Measurements from ENCODE around the gene ATXN7L1.
A peak's percentile ranks its signal among the peaks of the same experiment; 100 is the strongest.

ATXN7L1 gene, protein sequence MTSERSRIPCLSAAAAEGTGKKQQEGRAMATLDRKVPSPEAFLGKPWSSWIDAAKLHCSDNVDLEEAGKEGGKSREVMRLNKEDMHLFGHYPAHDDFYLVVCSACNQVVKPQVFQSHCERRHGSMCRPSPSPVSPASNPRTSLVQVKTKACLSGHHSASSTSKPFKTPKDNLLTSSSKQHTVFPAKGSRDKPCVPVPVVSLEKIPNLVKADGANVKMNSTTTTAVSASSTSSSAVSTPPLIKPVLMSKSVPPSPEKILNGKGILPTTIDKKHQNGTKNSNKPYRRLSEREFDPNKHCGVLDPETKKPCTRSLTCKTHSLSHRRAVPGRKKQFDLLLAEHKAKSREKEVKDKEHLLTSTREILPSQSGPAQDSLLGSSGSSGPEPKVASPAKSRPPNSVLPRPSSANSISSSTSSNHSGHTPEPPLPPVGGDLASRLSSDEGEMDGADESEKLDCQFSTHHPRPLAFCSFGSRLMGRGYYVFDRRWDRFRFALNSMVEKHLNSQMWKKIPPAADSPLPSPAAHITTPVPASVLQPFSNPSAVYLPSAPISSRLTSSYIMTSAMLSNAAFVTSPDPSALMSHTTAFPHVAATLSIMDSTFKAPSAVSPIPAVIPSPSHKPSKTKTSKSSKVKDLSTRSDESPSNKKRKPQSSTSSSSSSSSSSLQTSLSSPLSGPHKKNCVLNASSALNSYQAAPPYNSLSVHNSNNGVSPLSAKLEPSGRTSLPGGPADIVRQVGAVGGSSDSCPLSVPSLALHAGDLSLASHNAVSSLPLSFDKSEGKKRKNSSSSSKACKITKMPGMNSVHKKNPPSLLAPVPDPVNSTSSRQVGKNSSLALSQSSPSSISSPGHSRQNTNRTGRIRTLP

GRCh38 chr7:105876091-105876963 lies at the start of gene ATXN7L1:
ATXN7L1 (minus strand) TSS chr7:105876599; CDS start chr7:105876558, 41 bp downstream.
- DNase-seq (ENCODE audit: low read depth in 2 of 2): peak; percentile 85 to 86

DNA sequence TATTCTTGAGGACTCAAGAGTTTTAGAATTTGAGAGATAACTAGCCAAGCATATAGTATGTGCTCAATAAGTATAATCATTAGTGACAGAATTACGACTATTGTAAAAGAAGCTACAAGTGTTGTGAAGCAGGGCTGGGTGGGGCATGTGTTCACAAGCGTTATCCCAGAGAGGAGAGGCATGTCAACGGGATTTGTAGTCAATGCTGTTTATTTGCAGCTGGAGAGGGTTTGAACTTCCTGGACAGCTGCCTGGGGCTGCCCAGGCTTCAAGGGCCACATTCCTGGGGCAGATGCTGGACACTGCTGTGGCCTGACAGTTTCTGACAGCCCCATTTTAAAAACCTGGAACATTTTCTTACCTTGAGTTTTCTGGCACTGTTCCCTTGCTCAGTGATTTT lies 49.7 kb upstream of the ATXN7L1 start:
- no peak for DNase-seq (ENCODE audit: low read depth in 2 of 2)

DNA sequence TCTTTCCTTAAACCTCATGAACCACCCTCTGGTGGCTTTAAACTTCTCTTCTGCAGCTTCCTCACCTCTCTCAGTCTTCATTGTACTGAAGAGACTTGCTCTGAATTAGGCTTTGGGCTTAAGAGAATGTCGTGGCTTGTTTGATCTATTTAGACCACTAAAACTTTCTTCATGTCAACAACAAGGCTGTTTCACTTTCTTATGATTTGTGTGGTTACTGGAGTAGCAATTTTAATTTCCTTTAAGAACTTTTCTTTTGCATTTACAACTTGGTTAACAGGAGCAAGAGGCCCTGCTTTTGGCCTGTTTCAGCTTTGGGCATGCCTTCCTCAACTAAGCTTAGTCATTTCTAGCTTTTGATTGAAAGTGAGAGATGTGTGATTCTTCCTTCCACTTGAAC lies 48.5 kb upstream of the ATXN7L1 start:
- peak in 1 of 2 donors; percentile 14 for DNase-seq (ENCODE audit: low read depth in 2 of 2)

DNA sequence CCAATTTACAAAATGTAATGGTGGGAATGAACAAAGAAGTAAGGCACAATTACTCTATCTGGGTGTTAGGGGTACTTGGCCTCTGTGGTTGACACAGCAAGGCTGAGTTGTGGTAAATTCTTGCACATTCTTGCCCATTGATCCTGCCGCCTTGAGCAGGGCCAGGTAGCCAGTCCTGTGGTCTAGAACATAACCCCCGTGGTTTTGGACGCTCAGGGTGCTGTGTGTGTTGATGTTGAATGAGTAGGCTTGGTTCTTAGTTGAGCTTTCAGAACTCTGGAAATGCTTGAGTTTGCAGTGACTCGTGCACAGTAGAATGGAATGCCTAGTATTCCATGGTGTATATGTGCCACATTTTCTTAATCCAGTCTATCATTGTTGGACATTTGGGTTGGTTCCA lies 44.4 kb upstream of the ATXN7L1 start:
- no peak for DNase-seq (ENCODE audit: low read depth in 2 of 2)

DNA sequence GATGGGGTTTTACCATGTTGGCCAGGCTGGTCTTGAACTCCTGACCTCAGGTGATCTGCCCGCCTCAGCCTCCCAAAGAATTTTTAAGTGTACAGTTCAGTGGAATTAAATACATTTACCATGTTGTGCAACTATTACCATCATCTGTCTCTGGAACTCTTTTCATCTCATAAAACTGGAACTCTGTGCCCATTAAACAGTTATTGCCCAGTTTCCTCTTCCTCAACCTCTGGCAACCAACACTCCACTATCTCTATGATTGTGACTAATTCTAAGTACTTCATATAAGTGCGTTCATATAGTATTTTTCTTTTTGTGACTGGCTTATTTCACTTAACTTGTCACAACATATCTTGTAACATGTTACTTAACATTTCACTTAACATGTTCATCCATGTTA lies 41.3 kb upstream of the ATXN7L1 start:
- DNase-seq (ENCODE audit: low read depth in 2 of 2): no peak

DNA sequence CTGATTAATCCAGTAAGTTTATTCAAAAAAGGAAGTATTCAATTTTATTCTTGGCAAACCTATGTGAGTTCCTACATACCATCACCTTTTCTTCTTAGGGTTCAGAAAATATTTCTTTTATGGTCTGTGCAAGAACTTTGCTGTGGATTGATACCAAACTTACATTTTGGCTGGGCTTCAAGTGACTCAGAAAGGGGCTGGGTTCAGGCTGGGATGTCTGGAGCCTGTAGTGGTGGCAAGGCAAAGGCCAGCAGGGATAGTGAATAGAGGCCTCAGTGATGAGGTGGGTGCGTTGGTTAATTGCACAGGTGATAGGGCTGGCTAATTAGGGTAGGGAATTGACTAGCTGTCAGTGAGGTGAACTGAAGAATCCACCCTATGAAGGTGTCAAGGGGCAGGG lies 40.2 kb upstream of the ATXN7L1 start:
- DNase-seq (ENCODE audit: low read depth in 2 of 2): no peak

GRCh38 chr7:105913947-105914346 lies 37.5 kb upstream of the ATXN7L1 start:
- no peak for DNase-seq (ENCODE audit: low read depth in 2 of 2)

DNA sequence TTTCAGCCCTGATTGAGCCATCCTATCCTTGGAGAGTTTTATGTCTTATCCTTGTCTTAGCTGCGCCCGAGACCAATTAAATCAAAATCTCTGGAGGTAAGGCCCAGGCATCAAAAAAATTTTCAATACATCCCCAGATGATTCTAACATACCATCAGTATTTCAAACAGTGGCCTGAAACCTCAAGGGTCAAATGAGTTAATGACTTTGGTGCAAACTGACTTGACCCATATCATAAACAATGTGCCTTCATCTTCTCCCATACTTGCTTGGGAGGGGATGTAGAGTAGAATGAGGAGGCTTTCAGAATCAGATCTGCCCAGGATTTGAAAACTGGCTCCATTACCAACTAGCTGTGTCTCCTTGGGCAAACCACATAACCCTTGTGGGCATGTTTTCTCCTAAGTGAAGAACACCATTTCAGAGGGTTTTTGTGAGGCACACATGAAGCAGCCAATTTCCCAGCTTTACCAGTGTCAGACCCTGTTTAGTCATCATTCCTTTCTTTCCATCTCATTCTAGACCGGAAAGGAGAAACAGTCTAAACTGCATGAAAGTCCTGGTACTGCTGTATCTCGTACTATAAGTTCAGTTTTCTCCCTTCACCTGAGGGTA lies 35.7 kb upstream of the ATXN7L1 start:
- DNase-seq (ENCODE audit: low read depth in 2 of 2): no peak

GRCh38 chr7:105910172-105910571 lies 33.8 kb upstream of the ATXN7L1 start:
- no peak for DNase-seq (ENCODE audit: low read depth in 2 of 2)

- DNase-seq (ENCODE audit: low read depth in 2 of 2): no peak
These were observed 33.3 kb upstream of the ATXN7L1 start for GRCh38 chr7:105909742-105910141.

DNA sequence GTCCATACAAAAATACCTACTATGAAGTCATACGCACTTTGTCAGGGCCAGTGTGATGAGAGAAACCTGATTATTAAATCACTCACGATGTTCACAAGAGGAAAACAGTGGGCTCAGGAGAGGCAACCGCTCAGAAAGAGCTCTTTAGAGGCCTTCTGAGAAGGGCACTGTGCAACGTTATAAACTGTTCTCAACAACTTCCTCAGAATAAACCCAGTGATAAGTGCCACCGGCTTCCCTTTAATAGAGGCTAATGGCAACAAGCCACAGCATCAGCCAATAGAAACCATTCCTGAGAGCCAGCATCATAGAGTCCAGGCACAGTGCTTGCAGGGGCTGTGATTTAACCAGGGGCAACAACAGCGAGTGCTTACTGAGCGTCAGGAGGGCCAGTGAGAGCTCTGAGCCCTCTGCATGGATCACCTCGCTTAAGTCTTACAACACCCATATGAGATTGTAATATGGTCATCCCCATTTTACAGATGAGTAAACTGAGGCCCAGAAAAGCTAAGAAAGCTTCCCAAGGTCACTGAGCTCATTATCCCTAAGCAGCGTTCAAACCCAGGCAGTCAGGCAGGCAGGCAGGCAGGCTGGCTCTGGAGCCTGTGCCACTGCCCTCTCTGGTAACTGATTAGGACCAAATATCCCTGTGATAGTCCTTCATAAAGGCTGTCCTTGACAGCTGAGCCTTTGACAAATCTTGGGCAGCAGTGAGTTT lies 30.9 kb upstream of the ATXN7L1 start:
- no peak for DNase-seq (ENCODE audit: low read depth in 2 of 2)

DNA sequence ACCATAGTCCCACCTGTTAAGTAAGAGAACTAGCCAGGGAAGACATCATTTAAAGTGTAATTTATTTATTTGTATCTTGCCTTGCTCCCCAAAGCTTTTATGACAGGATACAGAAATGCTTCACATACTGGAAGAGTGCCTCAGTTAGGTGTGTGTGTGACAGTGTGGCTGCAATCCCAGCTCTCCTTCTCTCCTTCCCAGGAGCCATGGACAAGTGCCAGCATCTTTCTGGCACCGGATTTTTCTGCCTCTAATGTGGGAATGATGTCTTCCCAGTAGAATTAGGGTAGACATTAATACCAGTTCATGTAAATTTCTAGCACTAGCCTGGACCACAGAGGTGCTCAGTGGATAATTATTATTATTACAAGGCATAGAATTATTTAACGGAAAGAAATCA lies 30.3 kb upstream of the ATXN7L1 start:
- no peak for DNase-seq (ENCODE audit: low read depth in 2 of 2)

DNA sequence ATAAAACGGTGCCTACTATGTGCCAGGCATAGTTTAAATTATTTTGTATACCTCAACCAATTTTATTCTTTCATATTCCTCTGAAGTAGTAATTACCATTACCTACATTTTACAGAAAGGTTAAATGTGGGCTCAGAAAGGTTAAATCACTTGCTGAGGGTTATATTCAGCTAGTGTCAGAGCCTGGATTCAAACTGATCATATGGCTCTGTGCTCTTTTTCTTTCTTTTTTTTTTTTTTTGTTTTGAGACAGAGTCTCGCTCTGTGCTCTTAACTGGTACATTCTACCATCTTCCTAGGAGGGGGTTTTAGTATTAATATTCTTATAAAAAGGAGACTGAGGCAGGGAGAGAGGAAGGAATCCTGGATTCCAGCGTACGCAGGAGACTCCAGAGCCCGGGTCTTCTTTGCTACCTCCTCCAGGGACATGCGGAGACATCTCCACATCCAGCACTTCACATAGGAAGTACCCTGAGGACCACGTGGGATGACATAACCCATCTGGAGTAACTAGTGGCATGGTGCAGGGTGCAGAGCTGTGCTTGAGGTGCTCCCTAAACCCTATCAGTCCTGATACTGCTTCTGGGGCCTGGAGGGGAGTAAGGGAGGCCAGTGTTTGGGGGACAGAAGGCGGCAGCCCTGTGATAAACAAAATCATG lies 29.6 kb upstream of the ATXN7L1 start:
- DNase-seq (ENCODE audit: low read depth in 2 of 2): no peak

DNA sequence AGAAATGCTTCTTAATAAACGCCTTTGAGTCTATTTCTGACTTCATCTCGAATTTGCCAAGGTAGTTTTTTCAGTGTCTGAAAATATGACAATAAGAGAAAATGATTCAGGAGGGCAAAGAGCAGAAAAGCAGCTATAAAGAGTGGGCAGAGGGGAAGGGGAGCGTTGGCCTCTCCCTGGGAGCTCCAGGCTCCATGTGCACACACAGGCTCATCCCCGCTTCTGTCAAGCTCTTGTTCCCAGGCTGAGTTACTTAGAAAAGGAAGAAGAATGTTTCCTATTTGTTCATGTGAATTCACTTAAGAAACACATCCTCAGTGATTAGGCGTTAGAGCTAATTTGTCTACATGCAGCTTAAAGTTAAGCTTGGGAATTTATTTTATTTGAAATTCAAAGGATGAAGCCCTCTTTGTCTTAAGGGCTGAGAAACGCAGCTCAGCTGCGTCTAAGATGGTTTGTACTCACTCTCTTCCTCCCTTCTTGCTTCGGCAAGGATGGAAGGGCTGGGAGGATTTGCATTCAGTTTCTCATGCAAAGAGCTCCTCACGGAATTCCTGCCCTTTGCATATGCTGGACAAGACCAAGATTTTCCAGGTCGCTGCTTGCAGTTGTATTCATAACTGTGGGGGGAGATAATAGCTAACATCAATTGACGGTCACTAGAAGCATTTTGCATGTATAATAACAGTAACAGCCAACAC lies 29.0 kb upstream of the ATXN7L1 start:
- DNase-seq (ENCODE audit: low read depth in 2 of 2): no peak

- DNase-seq (ENCODE audit: low read depth in 2 of 2): no peak
These were observed 27.7 kb upstream of the ATXN7L1 start for GRCh38 chr7:105904064-105904463.

- no peak for DNase-seq (ENCODE audit: low read depth in 2 of 2)
These were observed 26.0 kb upstream of the ATXN7L1 start for GRCh38 chr7:105902325-105902911.

DNA sequence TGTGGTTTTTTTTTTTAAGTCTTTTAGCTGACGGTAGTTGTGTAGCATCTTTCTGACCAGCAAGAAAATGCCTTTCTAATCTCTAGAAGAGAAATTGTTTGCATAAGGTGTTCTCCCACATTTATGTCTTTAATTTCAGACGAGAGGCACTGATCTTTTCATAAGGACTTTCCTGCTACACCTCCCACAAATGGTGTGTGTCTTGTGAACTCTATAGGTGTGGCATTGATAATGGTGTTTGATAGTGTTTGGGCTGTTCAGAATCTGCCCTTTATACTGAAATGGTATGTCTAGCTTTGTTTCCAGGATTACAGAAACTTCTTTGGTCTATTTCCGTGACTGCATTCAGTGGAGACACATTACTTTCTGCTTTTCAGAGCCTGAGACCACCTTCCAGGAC lies 21.6 kb upstream of the ATXN7L1 start:
- DNase-seq (ENCODE audit: low read depth in 2 of 2): no peak

DNA sequence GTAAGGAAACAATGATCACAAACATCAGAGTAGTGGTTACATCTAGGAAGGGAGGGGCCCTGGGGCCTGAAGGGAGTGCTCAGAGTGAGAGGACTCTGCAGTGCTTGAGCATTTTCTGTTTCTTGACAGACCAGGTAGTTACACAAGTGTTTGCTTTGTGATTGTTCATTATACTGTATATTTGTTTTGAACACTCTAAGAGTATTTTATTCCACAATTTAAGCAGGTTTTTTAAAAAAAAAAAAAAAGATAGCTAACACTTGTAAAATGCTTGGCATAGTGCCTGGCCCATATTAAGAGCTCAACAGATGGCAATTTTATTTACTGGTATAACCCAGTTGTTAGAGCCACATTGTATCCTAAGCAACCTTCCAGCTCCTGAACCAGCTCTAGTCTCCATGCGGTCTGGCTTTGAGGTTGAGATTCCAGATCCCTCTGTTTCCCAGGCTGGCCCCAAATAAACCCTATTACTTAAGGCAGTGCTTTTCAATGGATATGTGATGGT lies 20.1 kb upstream of the ATXN7L1 start:
- DNase-seq (ENCODE audit: low read depth in 2 of 2): no peak

- DNase-seq (ENCODE audit: low read depth in 2 of 2): no peak
These were observed 17.7 kb upstream of the ATXN7L1 start for GRCh38 chr7:105894131-105894530.

Data from stimulated activated CD8-positive, alpha-beta memory T cell treated with anti-CD3 and anti-CD28 coated beads, Interleukin-2, amount 100 ng/mL, for 48 hours (primary cell).